ENCODE measurements around the gene CERS5. TPM values are rescaled to one million over a fixed set of nuclear protein-coding genes. Genes with fewer than 3 reads are reported as not detected.
A peak's percentile ranks its signal among the peaks of the same experiment; 100 is the strongest.

The CERS5 gene
- polyA plus RNA-seq, 3 donors = 30.6 to 44.4 (median 38.7) TPM

GRCh38 chr12:50123203-50123602, 44.0 kb downstream of the CERS5 start:
- TF ChIP-seq, protein P1, sequence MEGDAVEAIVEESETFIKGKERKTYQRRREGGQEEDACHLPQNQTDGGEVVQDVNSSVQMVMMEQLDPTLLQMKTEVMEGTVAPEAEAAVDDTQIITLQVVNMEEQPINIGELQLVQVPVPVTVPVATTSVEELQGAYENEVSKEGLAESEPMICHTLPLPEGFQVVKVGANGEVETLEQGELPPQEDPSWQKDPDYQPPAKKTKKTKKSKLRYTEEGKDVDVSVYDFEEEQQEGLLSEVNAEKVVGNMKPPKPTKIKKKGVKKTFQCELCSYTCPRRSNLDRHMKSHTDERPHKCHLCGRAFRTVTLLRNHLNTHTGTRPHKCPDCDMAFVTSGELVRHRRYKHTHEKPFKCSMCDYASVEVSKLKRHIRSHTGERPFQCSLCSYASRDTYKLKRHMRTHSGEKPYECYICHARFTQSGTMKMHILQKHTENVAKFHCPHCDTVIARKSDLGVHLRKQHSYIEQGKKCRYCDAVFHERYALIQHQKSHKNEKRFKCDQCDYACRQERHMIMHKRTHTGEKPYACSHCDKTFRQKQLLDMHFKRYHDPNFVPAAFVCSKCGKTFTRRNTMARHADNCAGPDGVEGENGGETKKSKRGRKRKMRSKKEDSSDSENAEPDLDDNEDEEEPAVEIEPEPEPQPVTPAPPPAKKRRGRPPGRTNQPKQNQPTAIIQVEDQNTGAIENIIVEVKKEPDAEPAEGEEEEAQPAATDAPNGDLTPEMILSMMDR (IDR thresholded peaks at IDR 0.05) = no peak
- H3K36me3 Mint-ChIP-seq = peaks cover 73 to 82% of the 10 kb centered on the region in 2 donors
- WGBS (ENCODE audit: insufficient coverage) = no CpG with 5 or more reads among the region's 2 CpGs
- Histone ChIP-seq H3K9ac (ENCODE audit: insufficient read depth, low read length, poor library complexity, severe bottlenecking) (no peak overlapping the region), H3K4me2 (replicated peaks; ENCODE audit: extremely low read depth, low read length, poor library complexity, severe bottlenecking) (no peak overlapping the region), H3K79me2 (ENCODE audit: insufficient read depth, low read length) (peaks cover 39% of the 10 kb centered on the region), H3K36me3 (replicated peaks in 1 of 2; ENCODE audit: control insufficient read depth in 1 of 2, insufficient read depth in 2 of 2, low read length in 2 of 2) (peaks cover 61 to 89% of the 10 kb centered on the region in 2 donors), H3K27ac (ENCODE audit: low read depth in 1 of 2, low read length in 2 of 2) (no peak overlapping the region), H3K27me3 (ENCODE audit: control insufficient read depth in 2 of 2, insufficient read depth in 2 of 2, low read length in 2 of 2) (no peaks in the 10 kb centered on the region), H2AFZ (ENCODE audit: insufficient read depth, low read depth, low read length, poor library complexity, severe bottlenecking) (no peak overlapping the region), H4K20me1 (ENCODE audit: insufficient read depth, low read length) (peaks cover 81% of the 10 kb centered on the region), H3K4me3 (replicated peaks in 1 of 3; ENCODE audit: low read depth in 2 of 3, low read length in 3 of 3) (no peak overlapping the region), H3K4me1 (ENCODE audit: control insufficient read depth in 1 of 2, insufficient read depth in 2 of 2, low read length in 2 of 2) (no peaks in the 10 kb centered on the region), H3K9me3 (replicated peaks in 1 of 2; ENCODE audit: control insufficient read depth in 1 of 2, insufficient read depth in 1 of 2, low read length in 2 of 2) (no peaks in the 10 kb centered on the region)
- H3K9me3 Mint-ChIP-seq = no peaks in the 10 kb centered on the region
- no peak for DNase-seq
- H3K4me3 Mint-ChIP-seq = no peak overlapping the region
- H3K4me1 Mint-ChIP-seq = peaks cover 2% of the 10 kb centered on the region
- H3K27ac Mint-ChIP-seq = peak overlapping the region in 2 of 7 donors; percentile 42 to 58
- peaks cover 0 to 1% (median 0%) of the 10 kb centered on the region in 3 donors for H3K27me3 Mint-ChIP-seq (ENCODE audit: low read depth in 3 of 3)
- intact Hi-C loops (cut with micrococcal nuclease) = no loop called here

DNA sequence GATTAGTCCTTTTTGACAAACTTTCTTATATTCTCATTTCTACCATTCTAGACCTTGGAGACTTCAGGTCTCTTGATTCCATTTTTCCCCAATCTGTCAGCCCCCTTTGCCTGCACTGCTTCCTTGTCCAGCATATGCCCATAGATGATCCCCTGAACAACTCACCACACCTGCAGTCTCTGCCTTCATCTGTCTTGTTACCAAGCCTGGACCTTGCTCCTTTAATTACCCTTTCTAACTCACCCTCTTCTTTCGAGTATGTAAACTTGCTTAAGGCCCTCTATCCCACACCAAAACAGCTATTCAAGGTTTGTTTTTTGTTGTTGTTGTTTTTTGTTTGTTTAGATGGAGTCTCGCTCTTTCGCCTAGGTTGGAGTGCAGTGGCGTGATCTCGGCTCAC, 45.5 kb downstream of the CERS5 start:
- H3K36me3 Mint-ChIP-seq = peaks cover 66 to 82% of the 10 kb centered on the region in 2 donors

More for the DNA sequence above, 45.5 kb downstream of the CERS5 start:
- H3K4me2 ChIP-seq (replicated peaks; ENCODE audit: extremely low read depth, low read length, poor library complexity, severe bottlenecking) = no peak overlapping the region
- H3K9me3 ChIP-seq (replicated peaks in 1 of 2; ENCODE audit: control insufficient read depth in 1 of 2, insufficient read depth in 1 of 2, low read length in 2 of 2) = no peaks in the 10 kb centered on the region
- H3K79me2 ChIP-seq (ENCODE audit: insufficient read depth, low read length) = peaks cover 52% of the 10 kb centered on the region
- H3K4me3 ChIP-seq (replicated peaks in 1 of 3; ENCODE audit: low read depth in 2 of 3, low read length in 3 of 3) = no peak overlapping the region
- no peak overlapping the region for H3K27ac ChIP-seq (ENCODE audit: low read depth in 1 of 2, low read length in 2 of 2)
- H4K20me1 ChIP-seq (ENCODE audit: insufficient read depth, low read length) = peaks cover 88% of the 10 kb centered on the region
- peaks cover 60 to 75% of the 10 kb centered on the region in 2 donors for H3K36me3 ChIP-seq (replicated peaks in 1 of 2; ENCODE audit: control insufficient read depth in 1 of 2, insufficient read depth in 2 of 2, low read length in 2 of 2)
- TF ChIP-seq, protein P1 (IDR thresholded peaks at IDR 0.05) = no peak
- Mint-ChIP-seq H3K9me3 (no peaks in the 10 kb centered on the region), H3K4me3 (no peak overlapping the region), H3K4me1 (peaks cover 2% of the 10 kb centered on the region), H3K27me3 (ENCODE audit: low read depth in 3 of 3) (peaks cover 0 to 1% (median 0%) of the 10 kb centered on the region in 3 donors), H3K27ac (peak overlapping the region in 2 of 7 donors; percentile 1 to 26)
- WGBS (ENCODE audit: insufficient coverage) = 100% methylated on average over 2 of the region's 5 CpGs
- DNase-seq = no peak
- intact Hi-C loops (cut with micrococcal nuclease) = no loop called here
- no peaks in the 10 kb centered on the region for H3K27me3 ChIP-seq (ENCODE audit: control insufficient read depth in 2 of 2, insufficient read depth in 2 of 2, low read length in 2 of 2)
- H3K9ac ChIP-seq (ENCODE audit: insufficient read depth, low read length, poor library complexity, severe bottlenecking) = no peak overlapping the region
- no peak overlapping the region for H2AFZ ChIP-seq (ENCODE audit: insufficient read depth, low read depth, low read length, poor library complexity, severe bottlenecking)
- H3K4me1 ChIP-seq (ENCODE audit: control insufficient read depth in 1 of 2, insufficient read depth in 2 of 2, low read length in 2 of 2) = no peaks in the 10 kb centered on the region
